SK-N-SH treated with all-trans-retinoic acid at 6 μM for 48 hours (cell line): ENCODE measurements around the gene PNMA3.
"Not testable (repeated sequence)": the region's sequence is repeated elsewhere in the genome, so short reads cannot be mapped to it uniquely, and the experiment has no call there.

ENCODE experiments used
- ATAC-seq: fragments of 200-7000 bp; cut with Tn5 transposase; 3 replicates; pipeline ENCODE4 v1.9.1; 2020; ENCODE audit warnings: mild to moderate bottlenecking, moderate library complexity
- BACH2 ChIP-seq: fragments of 250-450 bp; sonication (Bioruptor Pico); IDR thresholded peaks from 2 replicates; pipeline ENCODE4 v1.9.0; 2021; ENCODE audit warnings: mild to moderate bottlenecking, borderline replicate concordance
- CREB5 ChIP-seq: fragments of 250-450 bp; sonication (Bioruptor Pico); IDR thresholded peaks from 2 replicates; pipeline ENCODE4 v1.5.1; 2020; ENCODE audit warnings: low read depth, mild to moderate bottlenecking, moderate library complexity
- CSDC2 ChIP-seq: fragments of 250-450 bp; sonication (Bioruptor Pico); IDR thresholded peaks from 2 replicates; pipeline ENCODE4 v1.5.0; 2020; ENCODE audit warnings: mild to moderate bottlenecking, moderate library complexity
- CSRNP3 ChIP-seq: fragments of 250-450 bp; sonication (Bioruptor Pico); IDR thresholded peaks from 2 replicates; pipeline ENCODE4 v1.5.1; 2021; ENCODE audit warnings: mild to moderate bottlenecking, moderate library complexity
- ESRRG ChIP-seq: fragments of 250-450 bp; sonication (Bioruptor Pico); IDR thresholded peaks from 2 replicates; pipeline ENCODE4 v1.6.1; 2021; ENCODE audit warnings: mild to moderate bottlenecking
- GLIS3 ChIP-seq: fragments of 250-450 bp; sonication (Bioruptor Pico); IDR thresholded peaks from 2 replicates; pipeline ENCODE4 v1.5.0; 2020; ENCODE audit warnings: mild to moderate bottlenecking, moderate library complexity
- ISL1 ChIP-seq: fragments of 250-450 bp; sonication (Bioruptor Pico); IDR thresholded peaks from 2 replicates; pipeline ENCODE4 v2.1.2; 2022; ENCODE audit warnings: mild to moderate bottlenecking, moderate library complexity
- OSR1 ChIP-seq: fragments of 250-450 bp; sonication (Bioruptor Pico); IDR thresholded peaks from 2 replicates; pipeline ENCODE4 v1.8.0; 2022; ENCODE audit warnings: moderate library complexity, mild to moderate bottlenecking, inconsistent platforms
- PATZ1 ChIP-seq: fragments of 250-450 bp; sonication (Bioruptor Pico); IDR thresholded peaks from 2 replicates; pipeline ENCODE4 v1.8.0; 2020; ENCODE audit warnings: mild to moderate bottlenecking, moderate library complexity, borderline replicate concordance
- POU6F1 ChIP-seq: fragments of 250-450 bp; sonication (Bioruptor Pico); IDR thresholded peaks from 2 replicates; pipeline ENCODE4 v1.8.0; 2021; ENCODE audit warnings: low read depth, mild to moderate bottlenecking, moderate library complexity, borderline replicate concordance
- RARB ChIP-seq: fragments of 250-450 bp; sonication (Bioruptor Pico); IDR thresholded peaks from 2 replicates; pipeline ENCODE4 v1.8.0; 2021; ENCODE audit warnings: mild to moderate bottlenecking, moderate library complexity
- TCF4 ChIP-seq: fragments of 250-450 bp; sonication (Bioruptor Pico); IDR thresholded peaks from 2 replicates; pipeline ENCODE4 v1.8.0; 2021; ENCODE audit warnings: mild to moderate bottlenecking, moderate library complexity, borderline replicate concordance
- TOX ChIP-seq: fragments of 250-450 bp; sonication (Bioruptor Pico); IDR thresholded peaks from 2 replicates; pipeline ENCODE4 v1.8.0; 2021; ENCODE audit warnings: mild to moderate bottlenecking, moderate library complexity, borderline replicate concordance
- TSHZ2 ChIP-seq: fragments of 250-450 bp; sonication (Bioruptor Pico); IDR thresholded peaks from 2 replicates; pipeline ENCODE4 v1.5.0; 2020; ENCODE audit warnings: mild to moderate bottlenecking, moderate library complexity
- ZC3H10 ChIP-seq: fragments of 250-450 bp; sonication (Bioruptor Pico); IDR thresholded peaks from 2 replicates; pipeline ENCODE4 v1.5.1; 2021; ENCODE audit warnings: mild to moderate bottlenecking, moderate library complexity
- ZFP3 ChIP-seq: fragments of 250-450 bp; sonication (Bioruptor Pico); IDR thresholded peaks from 2 replicates; pipeline ENCODE4 v1.5.0; 2020; ENCODE audit warnings: mild to moderate bottlenecking, moderate library complexity
- ZFP30 ChIP-seq: fragments of 450-650 bp; formaldehyde crosslinking; IDR thresholded peaks from 2 replicates; pipeline ENCODE4 v1.5.0; 2022; ENCODE audit warnings: mild to moderate bottlenecking, moderate library complexity
- ZNF565 ChIP-seq: fragments of 450-650 bp; formaldehyde crosslinking; conservative IDR thresholded peaks from 2 replicates; pipeline ENCODE4 v1.5.0; 2020; ENCODE audit warnings: low read depth, mild to moderate bottlenecking, moderate library complexity
- ZNF70 ChIP-seq: fragments of 450-650 bp; formaldehyde crosslinking; IDR thresholded peaks from 2 replicates; pipeline ENCODE4 v1.5.0; 2020; ENCODE audit warnings: mild to moderate bottlenecking, moderate library complexity
- ZNF8 ChIP-seq: fragments of 450-650 bp; formaldehyde crosslinking; IDR thresholded peaks from 2 replicates; pipeline ENCODE4 v1.5.0; 2020; ENCODE audit warnings: mild to moderate bottlenecking, moderate library complexity

The PNMA3 gene

GRCh38 chrX:153055871-153056749 is at the start of gene PNMA3:
TSS of gene PNMA3 (plus strand) at chrX:153056470. CDS start at chrX:153057056, 586 bp downstream.
- no peak for TF ChIP-seq TCF4 (CRISPR knock-in tag)
- no peak for TF ChIP-seq ESRRG (CRISPR knock-in tag)
- TF ChIP-seq TOX (CRISPR knock-in tag): no peak
- no peak for TF ChIP-seq CREB5 (CRISPR knock-in tag)
- TF ChIP-seq ZNF8 (CRISPR knock-in tag): no peak
- TF ChIP-seq RARB: no peak
- no peak for TF ChIP-seq ZFP3 (CRISPR knock-in tag)
- no peak for TF ChIP-seq ZNF70
- TF ChIP-seq ZNF565 (CRISPR knock-in tag): no peak
- TF ChIP-seq ZFP30 (CRISPR knock-in tag): no peak
- ATAC-seq: peak; percentile 51; the same call in 1 of the 3 replicates

- ATAC-seq: not testable (repeated sequence)
Observed at GRCh38 chrX:153017174-153017573, 39.1 kb upstream of the PNMA3 start.

- TF ChIP-seq ZNF8 (CRISPR knock-in tag): no peak
- no peak for ATAC-seq
Observed at GRCh38 chrX:153019166-153019565, 37.1 kb upstream of the PNMA3 start.

- not testable (repeated sequence) for ATAC-seq
Observed at GRCh38 chrX:153026501-153026900, 29.8 kb upstream of the PNMA3 start.

- not testable (repeated sequence) for ATAC-seq
Observed at GRCh38 chrX:153028487-153028886, 27.8 kb upstream of the PNMA3 start.

GRCh38 chrX:153029162-153029561 is 27.1 kb upstream of the PNMA3 start:
- ATAC-seq: no peak
- TF ChIP-seq ZFP30 (CRISPR knock-in tag) (no peak), ZNF565 (CRISPR knock-in tag) (no peak), CSRNP3 (CRISPR knock-in tag) (no peak), GLIS3 (CRISPR knock-in tag) (no peak), CSDC2 (CRISPR knock-in tag) (no peak), POU6F1 (CRISPR knock-in tag) (no peak), ISL1 (CRISPR knock-in tag) (no peak), OSR1 (CRISPR knock-in tag) (no peak), BACH2 (no peak), ZC3H10 (no peak), TOX (CRISPR knock-in tag) (no peak), CREB5 (CRISPR knock-in tag) (no peak), PATZ1 (no peak), ZNF70 (no peak), TCF4 (CRISPR knock-in tag) (no peak), RARB (no peak), TSHZ2 (CRISPR knock-in tag) (no peak)
